Psoas muscle (tissue), 8 donors: ENCODE data around the gene RTKN. TPM values are rescaled to one million over a fixed set of nuclear protein-coding genes. Genes with fewer than 3 reads are reported as not detected.
"Not testable (repeated sequence)": the region's sequence is repeated elsewhere in the genome, so short reads cannot be mapped to it uniquely, and the experiment has no call there.

Source experiments
- ATAC-seq, 4 donors: fragments of 200-7000 bp; cut with Tn5 transposase; one replicate each; pipeline ENCODE4 v1.9.1; 2020; ENCODE audit warnings: moderate library complexity in 3 of 4, mild to moderate bottlenecking in 2 of 4
- DNase-seq, 2 donors: peaks; one replicate each; pipeline ENCODE4 v3.0.0-alpha.2; 2020
- H3K27ac ChIP-seq: fragments of 200-600 bp; one replicate; pipeline ENCODE4 v1.8.0; 2022
- H3K27me3 ChIP-seq, 3 donors: fragments of 200-600 bp in 1 of 3; one replicate each; pipeline versions ENCODE4 v1.6.1 to v1.8.0; 2013 to 2022; ENCODE audit warnings: low read length in 2 of 3, mild to moderate bottlenecking in 2 of 3, moderate library complexity in 1 of 3; ENCODE audit not compliant: insufficient read depth in 3 of 3
- H3K36me3 ChIP-seq, 2 donors: fragments of 200-600 bp in 1 of 2; one replicate each; pipeline versions ENCODE4 v1.6.1 to v1.8.0; 2013 to 2022; ENCODE audit warnings: low read depth in 1 of 2, mild to moderate bottlenecking in 1 of 2, moderate library complexity in 1 of 2; ENCODE audit not compliant: insufficient read depth in 1 of 2
- H3K4me1 ChIP-seq: fragments of 200-600 bp; one replicate; pipeline ENCODE4 v1.8.0; 2022
- H3K4me3 ChIP-seq: fragments of 200-600 bp; one replicate; pipeline ENCODE4 v1.8.0; 2022; ENCODE audit warnings: mild to moderate bottlenecking
- H3K9me3 ChIP-seq: fragments of 200-600 bp; one replicate; pipeline ENCODE4 v1.8.0; 2022
- CTCF ChIP-seq: fragments of 200-600 bp; IDR thresholded peaks from one replicate; pipeline ENCODE4 v1.8.0; 2022; ENCODE audit warnings: antibody characterized with exemption
- WGBS, 3 donors: extraction: QIAGEN DNeasy Blood & Tissue Kit; methylation state at CpG; one replicate each; pipeline versions ENCODE4 v1.1.6 to v1.1.7; 2013; 5-methylcytosine and 5-hydroxymethylcytosine counted together
- intact Hi-C, 2 donors: fragments of 100-400 bp; cut with DNase I; formaldehyde crosslinking; loops; one replicate each; pipeline versions ENCODE4 v1.11.0 to v1.14.2; 2022
- polyA plus RNA-seq, 3 donors: library from polyadenylated mRNA; stranded (reverse); fragments of 200-250 nt; gene quantifications; one replicate each; pipeline ENCODE4 v1.2.3, GENCODE V29; 2013
- total RNA-seq, 4 donors: library from RNA; stranded (reverse); fragmentation: NEBNext Ultra II Directional in 2 of 4; extraction: Animal tissue kit (Norgen Biotek cat#: 25700) in 2 of 4; gene quantifications; one replicate each; pipeline versions ENCODE4 v1.2.1 to v1.2.4, GENCODE V29; 2021 to 2023
- donor health status: healthy with polysubstance abuse.
- donor health status: DM: no; HTN: no; CAD: no; lungs with moderate emphysema.
- donor health status: Bipolar disorder and iron deficiency.
- donor health status: healthy.
- donor health status: DM: yes; HTN: yes; CAD: no.
- donor health status: DM: no; HTN: no; CAD: no.
- donor health status: DM: no; HTN: no; CAD: no.
- donor health status: DM: yes; HTN: yes; CAD: no.

Gene RTKN
- total and polyA plus RNA-seq, 7 donors = 3.1 to 18.8 (median 7.8) TPM

- Histone ChIP-seq H3K27me3 (no peaks in the 10 kb centered on the region), H3K4me1 (peaks cover 2% of the 10 kb centered on the region), H3K36me3 (no peaks in the 10 kb centered on the region), H3K4me3 (no peak overlapping the region), H3K27ac (no peak overlapping the region), H3K9me3 (no peaks in the 10 kb centered on the region)
- intact Hi-C loops = no loop called here
- DNase-seq (no peak), ATAC-seq (no peak)
- no peak for TF ChIP-seq CTCF
- 75 to 88% (median 77%) methylated on average over 3 of the region's 3 CpGs for WGBS, 3 donors
Measured at GRCh38 chr2:74450570-74451190, 8.9 kb upstream of the RTKN start.

GRCh38 chr2:74448771-74449170 is 7.0 kb upstream of the RTKN start:
- Histone ChIP-seq H3K27ac (no peak overlapping the region), H3K27me3 (peaks cover 0 to 2% (median 0%) of the 10 kb centered on the region in 3 donors), H3K4me3 (no peak overlapping the region), H3K36me3 (no peaks in the 10 kb centered on the region), H3K4me1 (no peaks in the 10 kb centered on the region), H3K9me3 (no peaks in the 10 kb centered on the region)
- intact Hi-C loops = no loop called here
- WGBS, 3 donors = 74 to 79% (median 74%) methylated on average over 2 of the region's 2 CpGs
- no peak for TF ChIP-seq CTCF
- no peak for ATAC-seq
- DNase-seq = no peak

- Histone ChIP-seq H3K9me3 (no peaks in the 10 kb centered on the region), H3K27ac (no peak overlapping the region), H3K4me3 (no peak overlapping the region), H3K4me1 (no peaks in the 10 kb centered on the region), H3K36me3 (no peaks in the 10 kb centered on the region), H3K27me3 (peaks cover 0 to 13% (median 4%) of the 10 kb centered on the region in 3 donors)
- ATAC-seq (no peak), DNase-seq (no peak)
- TF ChIP-seq CTCF = no peak
- 89 to 91% (median 90%) methylated on average over 5 of the region's 5 CpGs for WGBS, 3 donors
- intact Hi-C loops = no loop called here
Measured at GRCh38 chr2:74447230-74447999, 5.7 kb upstream of the RTKN start.

GRCh38 chr2:74444498-74445318 is 3.0 kb upstream of the RTKN start:
- no peaks in the 10 kb centered on the region for H3K4me1 ChIP-seq
- no peak for DNase-seq
- no peak for TF ChIP-seq CTCF
- H3K36me3 ChIP-seq = no peaks in the 10 kb centered on the region
- no peak overlapping the region for H3K27ac ChIP-seq
- ATAC-seq = no peak
- no peak overlapping the region for H3K4me3 ChIP-seq
- no peaks in the 10 kb centered on the region for H3K9me3 ChIP-seq
- WGBS, 3 donors = 24 to 32% (median 27%) methylated on average over 5 of the region's 5 CpGs
- intact Hi-C loops = no loop called here
- peaks cover 0 to 27% (median 15%) of the 10 kb centered on the region in 3 donors for H3K27me3 ChIP-seq

- H3K9me3 ChIP-seq, H3K4me1 ChIP-seq, H3K27ac ChIP-seq, ATAC-seq, DNase-seq, H3K36me3 ChIP-seq, intact Hi-C loops: not testable (repeated sequence)
- WGBS, 3 donors = 92 to 94% (median 93%) methylated on average over 16 of the region's 16 CpGs
- H3K27me3 ChIP-seq = peaks cover 0 to 27% (median 15%) of the 10 kb centered on the region in 3 donors
- peak overlapping the region; percentile 64 for H3K4me3 ChIP-seq
Measured at GRCh38 chr2:74442483-74443297, 953 bp upstream of the RTKN start.
